ENCODE measurements around the gene PIK3C3.
"Not testable (repeated sequence)": the region's sequence is repeated elsewhere in the genome, so short reads cannot be mapped to it uniquely, and the experiment has no call there.

Gene PIK3C3

DNA sequence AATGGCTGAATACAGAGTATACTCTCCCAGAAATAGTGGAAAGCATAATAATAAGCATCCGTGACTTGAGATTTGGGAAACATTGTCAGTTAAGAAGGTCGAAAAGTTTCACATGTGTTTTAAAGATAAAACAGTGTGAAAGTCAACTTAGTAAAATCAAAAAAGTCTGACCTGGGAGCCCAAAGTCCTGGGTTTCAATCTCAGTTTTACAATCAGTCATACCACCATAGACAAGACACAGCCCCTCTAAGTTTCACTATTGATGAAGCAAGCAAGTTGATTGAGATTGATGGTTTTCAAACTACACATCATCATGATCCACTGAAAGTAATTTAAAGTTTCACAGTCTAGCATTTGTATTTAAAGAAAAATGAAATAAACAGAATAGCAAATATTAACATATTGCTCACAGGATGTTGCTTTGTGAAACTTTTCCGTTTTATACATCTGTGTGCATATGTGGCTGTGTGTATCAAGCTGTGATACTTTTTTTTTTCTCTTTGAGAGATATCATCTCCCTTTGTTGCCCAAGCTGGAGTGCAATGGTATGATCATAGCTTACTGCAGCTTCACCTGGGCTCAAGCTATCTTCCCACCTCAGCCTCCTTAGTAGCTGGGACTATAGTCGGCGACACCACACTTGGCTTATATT is 71.1 kb downstream of the PIK3C3 start:
- DNase-seq = no peak

DNA sequence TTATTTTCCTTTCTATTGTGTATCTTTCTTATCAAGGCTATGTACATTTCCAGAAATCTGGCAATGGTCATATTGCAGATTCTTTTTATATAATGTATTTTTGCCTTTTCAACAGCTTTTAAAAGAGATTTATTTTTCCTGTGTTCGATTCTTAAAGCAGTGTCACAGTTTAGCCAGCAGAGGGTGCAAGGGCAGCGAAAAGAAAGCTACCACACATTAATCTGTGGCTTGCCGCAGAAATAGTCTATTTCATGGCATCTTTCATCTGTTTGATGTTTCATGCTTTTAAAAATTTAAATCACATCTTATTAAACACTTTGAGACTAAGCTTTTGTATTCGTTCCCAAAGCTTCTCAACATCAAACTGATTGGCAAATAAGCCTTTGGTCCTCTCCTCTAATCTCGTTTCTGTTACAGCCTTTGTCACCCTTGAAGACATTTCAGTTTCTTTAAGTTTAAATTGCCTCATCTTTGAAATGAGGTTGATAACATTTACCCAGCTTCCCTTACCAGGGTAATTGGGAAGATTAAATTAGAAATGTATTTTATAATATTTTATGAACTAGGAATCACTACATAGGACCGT is 73.3 kb downstream of the PIK3C3 start:
- DNase-seq = no peak

- DNase-seq = no peak
Observed at GRCh38 chr18:42029092-42029491, 74.1 kb downstream of the PIK3C3 start.

- peak; percentile 4 for DNase-seq
Observed at GRCh38 chr18:42030586-42031182, 75.7 kb downstream of the PIK3C3 start.

GRCh38 chr18:42032447-42032846 is 77.4 kb downstream of the PIK3C3 start:
- no peak for DNase-seq

DNA sequence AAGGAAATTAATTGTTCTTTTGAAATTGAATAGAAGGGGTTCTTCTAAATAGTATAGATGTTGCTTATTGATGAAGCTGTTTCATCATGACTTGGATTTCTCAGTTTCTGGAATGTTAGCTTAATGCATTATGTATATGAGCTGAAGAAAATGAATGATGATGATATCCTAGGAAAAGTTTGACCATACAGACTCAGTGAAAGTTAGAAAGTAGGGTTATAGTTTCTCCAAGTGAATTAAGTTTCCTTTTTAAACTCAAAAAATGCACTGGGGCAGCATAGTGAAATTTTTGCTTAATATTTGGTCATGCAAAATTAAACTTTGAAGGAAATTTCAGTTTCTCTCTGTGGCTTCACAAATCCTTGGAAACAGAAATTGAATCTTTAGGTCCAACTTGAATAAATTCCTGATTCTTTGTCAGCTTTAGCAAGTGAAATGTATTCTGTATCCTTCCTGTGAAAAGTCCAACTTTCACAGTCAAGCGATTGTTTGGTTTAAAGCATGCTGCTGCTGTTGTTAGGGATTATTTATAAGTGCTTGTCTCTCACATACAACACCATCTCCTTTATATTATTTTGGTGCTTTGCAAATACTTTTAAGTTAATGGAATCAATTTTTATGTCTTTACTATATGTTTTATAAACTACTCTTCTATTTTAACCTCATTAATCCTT is 78.2 kb downstream of the PIK3C3 start:
- DNase-seq = no peak

DNA sequence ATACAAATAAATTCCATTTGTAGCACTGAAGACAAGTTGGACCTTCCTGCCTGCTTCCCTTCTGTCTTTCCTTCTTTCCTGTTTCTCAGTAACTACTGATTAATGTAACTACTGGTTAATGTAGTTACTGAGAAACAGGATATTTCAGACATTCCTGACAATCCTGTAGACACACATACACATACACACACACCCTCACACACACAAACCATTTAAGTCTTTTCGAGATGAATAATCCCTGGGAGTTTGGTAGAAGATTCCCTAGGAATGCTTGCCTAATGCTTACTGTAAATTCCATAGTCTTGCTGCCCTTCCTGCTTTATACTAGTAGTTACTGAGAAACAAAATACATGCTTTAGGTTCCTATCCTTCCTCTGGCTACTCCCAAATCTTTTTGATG is 83.9 kb downstream of the PIK3C3 start:
- DNase-seq = no peak

GRCh38 chr18:42039396-42039795 is 84.4 kb downstream of the PIK3C3 start:
- no peak for DNase-seq

GRCh38 chr18:42041793-42042192 is 86.8 kb downstream of the PIK3C3 start:
- DNase-seq = no peak

DNA sequence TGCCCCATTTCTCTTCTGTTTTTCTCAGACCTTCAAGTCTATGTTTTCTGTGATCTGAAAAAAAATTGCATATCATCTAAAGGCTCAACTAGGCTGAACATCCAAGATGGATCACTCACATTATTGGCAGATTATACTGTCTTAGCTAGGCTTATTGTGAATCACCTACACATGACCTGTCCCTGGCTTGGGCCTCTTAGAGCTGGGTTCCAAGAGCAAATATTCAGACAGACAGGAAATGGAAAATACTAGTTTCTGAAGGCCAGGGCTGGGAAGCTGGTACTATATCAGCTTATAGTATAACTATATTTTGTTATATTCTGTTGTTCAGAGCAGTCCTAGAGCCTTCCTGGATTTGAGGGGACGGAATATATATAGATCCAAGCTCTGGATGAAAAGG is 90.3 kb downstream of the PIK3C3 start:
- DNase-seq = no peak

DNA sequence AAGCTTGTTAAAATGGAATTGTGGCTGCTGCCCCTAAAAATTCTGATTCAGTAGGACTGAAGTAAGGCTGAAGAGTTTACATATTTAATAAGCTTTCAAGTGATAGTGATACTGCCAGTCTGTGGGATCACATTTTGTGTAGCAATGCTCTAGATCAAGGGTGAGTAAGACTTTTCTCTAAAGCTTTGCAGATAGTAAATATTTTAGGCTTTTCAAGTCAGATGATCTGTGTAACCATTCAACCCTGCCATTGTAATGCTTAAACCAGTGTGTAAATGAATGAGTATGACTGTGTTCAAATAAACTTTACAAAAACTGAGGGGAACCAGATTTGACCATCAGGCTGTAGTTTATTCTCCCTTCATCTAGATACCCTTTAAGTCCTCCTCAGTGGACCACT is 92.7 kb downstream of the PIK3C3 start:
- no peak for DNase-seq

GRCh38 chr18:42048158-42048557 is 93.1 kb downstream of the PIK3C3 start:
- no peak for DNase-seq

DNA sequence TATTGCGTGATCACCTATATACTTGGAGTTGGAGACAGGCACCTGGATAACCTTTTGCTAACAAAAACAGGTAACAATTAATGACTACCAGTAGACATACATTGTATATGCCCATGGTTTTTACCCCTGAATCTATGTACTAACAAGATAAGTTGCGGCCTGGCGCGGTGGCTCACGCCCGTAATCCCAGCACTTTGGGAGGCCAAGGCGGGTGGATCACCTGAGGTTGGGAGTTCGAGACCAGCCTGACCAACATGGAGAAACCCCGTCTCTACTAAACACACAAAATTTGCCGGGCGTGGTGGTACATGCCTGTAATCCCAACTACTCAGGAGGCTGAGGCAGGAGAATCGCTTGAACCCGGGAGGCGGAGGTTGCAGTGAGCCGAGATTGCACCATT is 94.5 kb downstream of the PIK3C3 start:
- not testable (repeated sequence) for DNase-seq

- no peak for DNase-seq
Observed at GRCh38 chr18:42051411-42051810, 96.4 kb downstream of the PIK3C3 start.

DNA sequence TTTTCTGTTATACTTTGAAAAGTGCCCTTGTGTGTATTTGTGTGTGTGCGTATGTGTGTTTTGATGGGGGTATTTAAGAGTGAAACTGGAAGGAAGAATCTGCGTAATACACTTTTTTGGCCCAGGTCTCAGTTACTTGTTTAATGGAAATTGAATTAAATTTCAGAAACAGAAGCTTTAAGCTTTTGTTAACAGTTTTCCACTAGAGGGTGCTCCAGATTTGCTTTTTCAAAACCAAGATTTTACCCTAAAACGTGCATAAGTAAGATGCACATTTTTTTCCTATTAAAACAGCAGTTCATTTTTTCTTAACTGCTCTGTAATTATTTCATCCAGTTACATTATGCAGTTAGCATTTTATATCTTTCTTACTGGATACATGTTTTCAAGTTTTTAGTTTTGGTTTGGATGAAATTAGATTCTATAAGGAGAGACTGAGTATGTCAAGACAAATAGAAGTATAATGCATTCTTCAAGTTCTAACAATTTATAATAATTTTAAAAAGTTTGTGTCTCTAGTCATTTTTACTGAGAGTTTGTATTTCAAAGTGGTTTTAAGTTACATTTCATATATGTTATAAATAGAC is 97.2 kb downstream of the PIK3C3 start:
- no peak for DNase-seq

DNA sequence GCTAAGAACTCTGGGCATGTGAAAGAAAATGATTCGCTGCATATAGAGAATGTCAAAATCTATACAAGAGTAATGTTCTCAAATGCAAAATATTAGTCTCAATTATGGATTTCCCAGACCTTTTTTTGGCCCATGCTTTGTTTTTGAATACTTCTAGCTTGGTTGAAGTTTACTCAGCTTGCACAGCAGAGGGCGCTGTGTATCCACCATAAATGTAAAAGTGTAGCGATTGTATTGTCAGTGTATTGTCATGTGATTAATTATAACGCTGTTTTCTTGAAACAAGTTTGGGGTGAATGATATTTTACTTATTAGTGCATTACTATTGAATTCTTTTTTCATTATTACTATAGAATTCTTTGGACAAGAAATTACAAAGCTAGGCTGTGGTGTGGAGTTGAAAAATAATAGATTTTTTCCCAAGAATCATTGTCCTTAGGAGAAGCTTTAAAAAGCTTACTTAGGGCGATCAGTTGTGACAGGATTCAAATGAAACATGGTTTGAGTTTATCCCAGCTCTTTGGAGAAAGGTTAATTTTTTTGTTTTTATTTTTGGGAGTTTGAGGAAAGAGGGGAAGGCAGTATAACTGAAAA is 98.3 kb downstream of the PIK3C3 start:
- DNase-seq = no peak

- no peak for DNase-seq
Observed at GRCh38 chr18:42064109-42064508, 109.1 kb downstream of the PIK3C3 start.

DNA sequence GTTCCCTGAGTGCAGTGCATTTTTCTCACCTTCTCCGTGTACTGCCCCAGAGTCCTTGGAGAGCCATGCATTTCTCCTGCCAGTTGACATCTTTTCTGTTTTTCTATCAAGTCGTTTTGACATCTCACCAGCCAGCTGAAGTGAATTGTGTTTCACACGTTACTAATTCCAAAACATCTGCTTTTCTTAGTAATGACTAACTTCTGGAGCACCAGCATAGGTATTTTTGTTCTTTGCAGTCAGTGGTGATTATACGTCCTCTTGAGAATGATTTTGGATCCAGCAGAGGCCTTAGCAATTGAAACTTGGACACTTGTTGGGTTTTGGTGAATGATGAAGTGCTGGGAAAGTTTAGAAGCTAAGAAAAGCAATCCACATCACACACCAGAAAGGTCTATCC is 112.5 kb downstream of the PIK3C3 start:
- no peak for DNase-seq

- no peak for DNase-seq
Observed at GRCh38 chr18:42068030-42068429, 113.0 kb downstream of the PIK3C3 start.

DNA sequence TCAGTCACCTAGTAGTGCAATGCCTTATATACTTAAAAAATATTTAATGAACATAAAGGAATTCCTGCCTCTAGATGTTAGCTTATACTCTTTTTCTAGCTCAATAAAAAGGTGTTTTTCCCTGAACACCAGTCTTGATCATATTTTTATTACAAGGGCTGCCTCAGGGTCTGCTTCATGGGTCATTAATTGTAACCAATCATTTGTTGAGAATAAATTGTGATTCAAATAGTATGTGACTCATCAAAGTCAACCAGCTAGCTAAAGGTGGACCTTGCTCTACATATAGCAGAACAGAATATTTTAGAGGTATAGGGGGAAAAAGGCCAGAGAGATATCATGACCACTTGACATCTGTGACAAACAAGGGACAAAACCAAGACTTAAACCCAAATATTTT is 114.0 kb downstream of the PIK3C3 start:
- DNase-seq = no peak

DNA sequence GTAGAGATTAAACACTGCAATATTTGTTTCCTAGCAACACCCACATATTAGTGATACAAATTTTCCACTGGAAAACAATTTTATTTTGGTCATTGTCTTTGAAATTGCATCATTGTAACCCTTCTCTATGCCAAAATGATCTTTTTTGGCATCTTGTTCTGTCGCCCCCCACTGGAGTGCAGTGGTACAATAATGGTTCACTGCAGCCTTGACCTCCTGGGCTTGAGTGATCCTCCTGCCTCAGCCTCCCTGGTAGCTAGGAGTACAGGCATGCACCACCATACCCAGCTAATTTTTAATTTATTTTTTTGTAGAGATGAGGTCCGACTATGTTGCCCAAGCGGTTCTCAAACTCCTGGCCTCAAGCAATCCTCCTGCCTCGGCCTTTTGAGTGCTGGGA is 117.4 kb downstream of the PIK3C3 start:
- DNase-seq = no peak

DNA sequence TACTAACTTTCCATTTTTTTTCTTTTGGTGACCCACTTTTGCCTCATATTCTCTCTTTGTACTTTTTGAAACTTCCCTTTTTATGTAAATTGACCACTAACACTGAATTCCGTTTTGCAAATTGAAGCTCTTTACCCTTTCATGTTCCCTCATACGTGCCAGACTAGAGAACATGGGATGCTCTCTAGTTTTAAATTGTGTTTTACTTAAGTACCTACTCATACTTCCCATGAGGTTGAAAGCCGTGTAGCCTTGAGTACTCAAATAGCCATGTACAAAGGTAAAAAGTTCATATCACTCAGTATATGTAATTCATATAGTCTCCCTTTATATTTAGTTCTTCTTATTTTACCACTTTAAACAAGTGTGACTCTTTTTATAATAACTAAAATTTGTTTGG is 119.7 kb downstream of the PIK3C3 start:
- no peak for DNase-seq

DNA sequence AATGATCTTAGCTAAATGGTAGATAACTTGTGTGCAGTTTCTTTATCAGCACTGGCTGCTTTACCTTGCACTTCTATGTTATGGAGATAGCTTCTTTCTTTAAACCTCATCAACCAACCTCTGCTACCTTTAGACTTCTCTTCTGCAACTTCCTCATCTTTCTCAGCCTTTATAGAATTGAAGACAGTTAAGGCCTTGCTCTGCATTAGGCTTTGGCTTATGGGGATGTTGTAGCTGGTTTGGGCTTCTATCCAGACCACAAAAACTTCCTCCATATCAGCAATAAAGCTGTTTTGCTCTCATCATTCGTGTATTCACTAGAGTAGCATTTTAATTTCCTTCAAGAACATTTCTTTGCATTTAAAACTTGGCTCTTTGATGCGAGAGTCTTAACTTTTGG is 123.7 kb downstream of the PIK3C3 start:
- no peak for DNase-seq
